LNCaP clone FGC (cell line): ENCODE measurements around the gene KCND1.
A peak's percentile ranks its signal among the peaks of the same experiment; 100 is the strongest.

Experiments used
- DNase-seq: peaks from one replicate; pipeline ENCODE4 v3.0.0-alpha.2; 2011; ENCODE audit warnings: low read depth
- H3K4me3 ChIP-seq: 2 replicates; pipeline ENCODE4 v1.5.1; 2011; ENCODE audit warnings: mild to moderate bottlenecking, low read depth, low read length, control low read depth
- TF ChIP-seq, protein P1 (sequence below): IDR thresholded peaks from 2 replicates; pipeline ENCODE4 v1.5.1; 2012; ENCODE audit warnings: mild to moderate bottlenecking; ENCODE audit not compliant: control insufficient read depth, insufficient read depth; ENCODE audit errors: extremely low read depth

KCND1 gene

DNA sequence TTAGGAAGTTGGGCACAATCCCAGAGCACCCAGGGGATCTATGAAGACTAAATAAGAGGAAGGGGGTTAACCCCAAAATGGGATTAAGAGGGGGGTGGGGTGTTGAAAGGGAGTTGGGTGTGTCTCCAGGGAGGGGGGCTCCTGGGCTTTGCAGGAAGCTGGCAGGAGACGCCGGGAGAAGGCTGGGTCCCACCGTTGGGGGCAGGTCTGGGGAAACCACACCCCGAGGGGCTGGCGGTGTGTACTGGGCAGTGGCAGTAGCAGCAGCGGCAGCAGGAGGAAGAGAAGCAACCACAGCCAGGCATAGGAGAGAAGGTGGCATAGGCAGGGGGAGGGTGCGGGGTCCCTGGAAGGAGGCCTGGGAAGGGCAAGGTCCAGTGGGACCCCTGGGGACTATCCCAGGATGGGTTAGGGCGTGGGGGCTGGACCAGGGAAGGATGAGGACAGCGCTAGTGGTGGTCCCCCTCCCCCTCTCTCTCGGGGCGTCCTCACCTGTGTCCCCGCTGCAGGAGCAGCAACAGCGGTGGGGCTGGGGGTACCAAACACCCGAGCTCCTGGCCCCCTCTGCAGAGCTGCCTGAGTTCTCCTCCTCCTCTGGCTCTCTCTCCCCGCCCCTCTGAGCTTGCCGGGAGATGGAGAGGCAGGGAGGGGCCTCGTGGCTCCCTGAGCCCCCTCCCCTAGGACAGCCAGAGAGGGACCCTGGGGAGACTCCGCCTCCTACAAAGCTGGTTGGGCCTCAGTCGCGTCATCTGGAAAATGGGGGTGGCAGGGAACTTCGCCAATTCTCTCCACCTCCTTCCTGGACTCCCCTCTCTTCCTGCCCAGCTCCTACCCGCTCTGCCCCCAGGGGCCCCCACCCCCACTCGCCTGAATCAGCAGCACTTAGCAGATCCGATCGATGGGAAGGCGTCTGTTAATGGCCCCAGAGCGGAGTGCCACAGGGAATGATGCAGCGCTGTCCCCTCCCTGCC lies at the start of gene KCND1:
TSS of gene KCND1 (minus strand) at position 596 of the 971 bp plus-strand sequence. CDS start 1,573 bp downstream, outside the sequence.
- TF ChIP-seq, protein P1, sequence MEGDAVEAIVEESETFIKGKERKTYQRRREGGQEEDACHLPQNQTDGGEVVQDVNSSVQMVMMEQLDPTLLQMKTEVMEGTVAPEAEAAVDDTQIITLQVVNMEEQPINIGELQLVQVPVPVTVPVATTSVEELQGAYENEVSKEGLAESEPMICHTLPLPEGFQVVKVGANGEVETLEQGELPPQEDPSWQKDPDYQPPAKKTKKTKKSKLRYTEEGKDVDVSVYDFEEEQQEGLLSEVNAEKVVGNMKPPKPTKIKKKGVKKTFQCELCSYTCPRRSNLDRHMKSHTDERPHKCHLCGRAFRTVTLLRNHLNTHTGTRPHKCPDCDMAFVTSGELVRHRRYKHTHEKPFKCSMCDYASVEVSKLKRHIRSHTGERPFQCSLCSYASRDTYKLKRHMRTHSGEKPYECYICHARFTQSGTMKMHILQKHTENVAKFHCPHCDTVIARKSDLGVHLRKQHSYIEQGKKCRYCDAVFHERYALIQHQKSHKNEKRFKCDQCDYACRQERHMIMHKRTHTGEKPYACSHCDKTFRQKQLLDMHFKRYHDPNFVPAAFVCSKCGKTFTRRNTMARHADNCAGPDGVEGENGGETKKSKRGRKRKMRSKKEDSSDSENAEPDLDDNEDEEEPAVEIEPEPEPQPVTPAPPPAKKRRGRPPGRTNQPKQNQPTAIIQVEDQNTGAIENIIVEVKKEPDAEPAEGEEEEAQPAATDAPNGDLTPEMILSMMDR = no peak
- no peak for DNase-seq
- no peak within 1 kb of the TSS for H3K4me3 ChIP-seq

DNA sequence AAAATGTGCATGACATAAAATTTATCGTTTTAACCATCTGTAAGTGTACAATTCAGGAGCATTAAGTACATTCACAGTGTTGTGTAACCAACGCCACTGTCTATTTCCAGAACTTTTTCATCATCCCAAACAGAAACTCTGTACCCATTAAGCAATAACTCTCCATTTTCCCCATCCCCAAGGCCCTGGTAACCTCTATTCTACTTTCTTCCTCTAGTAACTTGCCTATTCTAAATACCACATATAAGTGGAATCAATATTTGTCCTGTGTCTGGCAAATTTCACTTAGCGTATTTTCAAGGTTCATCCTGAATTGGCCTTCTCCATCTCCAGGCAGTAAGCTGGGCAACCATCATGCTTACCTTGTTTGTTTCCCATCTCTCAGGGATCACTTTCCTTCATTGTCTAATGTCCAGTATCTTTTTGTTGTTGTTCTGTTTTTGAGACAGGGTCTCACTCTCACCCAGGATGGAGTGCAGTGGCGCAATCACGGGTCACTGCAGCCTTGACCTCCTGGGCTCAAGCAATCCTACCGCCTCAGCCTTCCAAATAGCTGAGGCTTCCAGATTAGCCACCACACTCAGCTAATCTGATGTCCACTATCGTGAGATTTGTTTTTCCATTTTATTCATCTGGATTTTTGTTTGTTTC lies 48.1 kb upstream of the KCND1 start:
- TF ChIP-seq, protein P1 = no peak
- H3K4me3 ChIP-seq = no peak overlapping the region
- DNase-seq = no peak

DNA sequence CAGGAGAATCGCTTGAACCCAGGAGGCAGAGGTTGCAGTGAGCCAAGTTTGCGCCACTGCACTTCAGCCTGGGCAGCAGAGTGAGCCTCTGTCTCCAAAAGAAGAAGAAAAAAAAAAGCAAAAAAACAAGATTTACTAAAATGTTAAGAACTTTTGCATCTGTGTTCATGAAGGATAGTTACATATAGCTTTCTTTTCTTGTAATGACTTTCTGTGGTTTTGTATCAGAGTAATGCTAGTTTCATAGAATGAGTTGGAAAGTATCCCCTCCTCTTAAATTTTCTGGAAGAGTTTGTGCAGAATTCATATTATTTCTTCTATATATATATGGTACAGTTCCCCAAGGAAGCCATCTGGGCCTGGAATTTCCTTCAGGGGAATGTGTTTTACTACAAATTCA lies 47.4 kb upstream of the KCND1 start:
- TF ChIP-seq, protein P1 = no peak

DNA sequence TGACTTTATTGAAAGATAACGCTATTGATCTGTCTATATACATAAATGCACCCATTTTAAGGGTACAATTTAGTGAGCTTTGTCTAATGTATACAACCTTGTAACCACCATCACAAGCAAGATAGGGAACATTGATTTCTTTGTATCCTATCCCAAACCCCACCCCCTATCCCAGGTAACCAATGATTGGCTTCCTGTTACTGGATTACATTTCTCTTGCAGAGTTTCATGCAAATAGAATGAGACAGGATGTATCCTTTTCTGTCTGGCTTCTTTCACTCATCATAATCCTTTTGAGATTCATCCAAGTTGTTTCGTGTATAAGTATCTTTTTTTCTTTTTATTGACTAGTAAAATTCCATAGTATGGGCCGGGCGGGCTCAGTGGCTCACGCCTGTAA lies 32.1 kb upstream of the KCND1 start:
- DNase-seq = peak; percentile 74
- H3K4me3 ChIP-seq = no peak overlapping the region
- TF ChIP-seq, protein P1 = no peak

More for the DNA sequence above, 47.4 kb upstream of the KCND1 start:
- H3K4me3 ChIP-seq = no peak overlapping the region
- no peak for DNase-seq

DNA sequence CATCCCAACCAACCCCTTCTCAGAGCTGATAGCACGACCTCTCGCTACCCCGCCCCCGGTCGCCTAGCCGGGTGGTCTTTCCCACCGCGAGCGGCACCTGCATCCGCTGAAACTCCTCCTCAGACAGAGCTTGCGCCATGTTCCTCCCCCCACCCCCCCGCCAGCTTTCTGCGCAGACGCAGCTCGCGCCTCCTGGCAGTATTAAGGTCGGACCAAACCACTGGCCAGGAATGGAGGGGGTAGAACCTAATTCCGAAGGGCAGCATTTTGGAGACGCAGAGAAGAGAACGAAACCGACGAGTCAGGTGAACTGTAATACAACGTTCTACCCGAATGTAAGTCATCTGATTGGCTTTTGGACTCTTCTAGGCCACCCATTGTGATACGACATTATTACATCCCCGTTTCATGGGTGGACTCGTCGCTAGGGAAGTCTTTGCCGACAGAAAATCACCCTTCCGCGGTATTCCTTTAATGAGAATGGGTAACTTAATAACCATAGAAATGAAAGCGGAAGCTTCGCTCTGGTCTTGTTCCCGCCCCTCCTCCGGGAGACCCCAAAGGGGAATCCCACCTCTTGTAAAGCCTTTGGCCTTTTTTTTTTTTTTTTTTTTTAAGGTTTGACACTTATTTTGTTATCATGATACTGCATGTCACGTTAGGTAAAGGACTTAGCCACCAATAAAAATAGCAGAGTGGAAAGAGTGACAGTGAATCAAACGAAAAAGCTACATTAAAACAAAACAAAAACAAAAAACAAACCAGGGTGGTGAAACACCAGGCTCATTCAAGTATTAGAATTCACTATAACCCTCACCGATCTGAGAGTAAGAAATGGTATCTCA lies 30.7 kb upstream of the KCND1 start, which contains the start of gene GRIPAP1:
TSS of gene GRIPAP1 (minus strand) at position 174 of the 845 bp plus-strand sequence. CDS start at position 139, 35 bp downstream.
- TF ChIP-seq, protein P1 = no peak
- DNase-seq = peak; percentile 75
- H3K4me3 ChIP-seq = peak within 1 kb of the TSS; percentile 93

DNA sequence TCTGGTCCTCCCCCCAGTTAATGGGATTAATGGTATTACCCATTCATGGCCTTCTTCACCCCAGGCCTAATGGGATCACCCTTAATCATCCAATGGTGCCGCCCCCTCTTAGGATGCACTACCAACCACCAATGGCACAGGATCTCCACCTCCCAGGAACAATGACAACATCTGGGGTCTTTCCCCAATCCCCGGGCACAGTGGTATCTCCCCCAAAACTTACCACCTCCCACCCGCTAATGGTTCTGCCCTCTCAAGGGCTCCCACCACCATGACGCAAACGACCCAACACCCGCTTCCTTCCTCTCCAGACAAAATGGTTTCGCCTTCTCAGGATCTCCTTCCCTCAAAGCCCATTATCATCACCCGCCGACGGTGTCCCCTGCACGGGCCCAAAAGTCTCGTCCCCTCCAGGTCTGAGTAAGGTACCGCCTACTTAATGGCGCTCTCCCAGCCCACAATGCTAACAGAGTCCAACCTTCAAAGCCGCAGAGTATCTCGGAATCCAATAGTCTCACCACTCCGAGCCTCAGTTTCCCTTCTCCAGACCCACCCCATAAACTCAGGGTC lies 30.0 kb upstream of the KCND1 start:
- peak overlapping the region; percentile 93 for H3K4me3 ChIP-seq
- TF ChIP-seq, protein P1 = no peak
- no peak for DNase-seq
